A673 (cell line): Measurements from ENCODE around the gene ATP2A2. TPM values are rescaled to one million over a fixed set of nuclear protein-coding genes. Genes with fewer than 3 reads are reported as not detected.

ENCODE experiments used
- BruUV-seq: library from RNA; stranded (reverse); fragments of 400-500 nt; replicated peaks from 2 replicates; lab custom pipeline; 2021; lab: Mats Ljungman, UMichigan
- CTCF ChIA-PET: fragments of 300-600 bp; sonication (Branson Sonifier 250); formaldehyde crosslinking; loops from one replicate; lab custom pipeline; 2022; ENCODE audit warnings: antibody characterized with exemption; lab: Charles Lee
- POLR2A ChIA-PET: fragments of 300-600 bp; sonication (Branson Sonifier 250); formaldehyde crosslinking; loops from one replicate; lab custom pipeline; 2022; ENCODE audit warnings: antibody characterized with exemption; ENCODE audit not compliant: low non-redundant PET; lab: Charles Lee
- DNase-seq: peaks from one replicate; pipeline ENCODE4 v3.0.0-alpha.2; 2015; ENCODE audit warnings: low spot score
- H3K27ac ChIP-seq: fragments of 200-600 bp; sonication (generic); 2 replicates; pipeline ENCODE4 v1.5.1; 2016; ENCODE audit warnings: mixed run types, low read depth, mild to moderate bottlenecking, mixed read lengths, antibody characterized with exemption, low read length; ENCODE audit not compliant: poor library complexity, severe bottlenecking
- H3K27me3 ChIP-seq: fragments of 200-600 bp; sonication (generic); replicated peaks from 2 replicates; pipeline ENCODE4 v1.6.1; 2017; ENCODE audit warnings: mixed run types, low read depth, mild to moderate bottlenecking, mixed read lengths, antibody characterized with exemption, low read length; ENCODE audit not compliant: insufficient read depth, poor library complexity
- H3K36me3 ChIP-seq: fragments of 200-600 bp; sonication (generic); 2 replicates; pipeline ENCODE4 v1.6.1; 2016; ENCODE audit warnings: mixed run types, mild to moderate bottlenecking, mixed read lengths, antibody characterized with exemption, low read length; ENCODE audit not compliant: insufficient read depth, poor library complexity, severe bottlenecking
- H3K4me1 ChIP-seq: fragments of 200-600 bp; sonication (generic); 2 replicates; pipeline ENCODE4 v1.6.1; 2017; ENCODE audit warnings: mixed run types, mild to moderate bottlenecking, mixed read lengths, antibody characterized with exemption, low read length; ENCODE audit not compliant: insufficient read depth, poor library complexity, severe bottlenecking
- H3K4me3 ChIP-seq: fragments of 200-600 bp; sonication (generic); 2 replicates; pipeline ENCODE4 v1.5.1; 2016; ENCODE audit warnings: low read depth, mixed run types, mild to moderate bottlenecking, mixed read lengths, low read length; ENCODE audit not compliant: poor library complexity, severe bottlenecking
- H3K9me3 ChIP-seq: fragments of 200-600 bp; sonication (generic); 2 replicates; pipeline ENCODE4 v1.6.1; 2016; ENCODE audit warnings: mixed run types, low read depth, mild to moderate bottlenecking, mixed read lengths, antibody characterized with exemption, low read length; ENCODE audit not compliant: poor library complexity, severe bottlenecking
- EZH2 ChIP-seq: fragments of 200-600 bp; sonication (generic); IDR thresholded peaks from 2 replicates; pipeline ENCODE4 v1.6.1; 2017; ENCODE audit warnings: borderline replicate concordance, low read depth, mild to moderate bottlenecking, mixed read lengths, antibody characterized with exemption, low read length; ENCODE audit not compliant: poor library complexity, severe bottlenecking
- intact Hi-C: fragments of 100-400 bp; cut with micrococcal nuclease; formaldehyde crosslinking; loops from one replicate; pipeline ENCODE4 v1.10.0; 2022; ENCODE audit not compliant: unreplicated experiment
- total RNA-seq: library from RNA; stranded (reverse); gene quantifications from 2 replicates; pipeline ENCODE4 v1.2.3, GENCODE V29; 2021
- TF ChIP-seq, protein P1 (sequence below): fragments of 300-800, 200-600 bp; sonication (generic); conservative IDR thresholded peaks from 2 replicates; pipeline ENCODE4 v1.5.1; 2017; ENCODE audit warnings: low read depth, mild to moderate bottlenecking, antibody characterized with exemption, low read length, moderate library complexity, mixed read lengths

Gene ATP2A2
- total RNA-seq, 1 experiment from 2014 or later, result 333 TPM

DNA sequence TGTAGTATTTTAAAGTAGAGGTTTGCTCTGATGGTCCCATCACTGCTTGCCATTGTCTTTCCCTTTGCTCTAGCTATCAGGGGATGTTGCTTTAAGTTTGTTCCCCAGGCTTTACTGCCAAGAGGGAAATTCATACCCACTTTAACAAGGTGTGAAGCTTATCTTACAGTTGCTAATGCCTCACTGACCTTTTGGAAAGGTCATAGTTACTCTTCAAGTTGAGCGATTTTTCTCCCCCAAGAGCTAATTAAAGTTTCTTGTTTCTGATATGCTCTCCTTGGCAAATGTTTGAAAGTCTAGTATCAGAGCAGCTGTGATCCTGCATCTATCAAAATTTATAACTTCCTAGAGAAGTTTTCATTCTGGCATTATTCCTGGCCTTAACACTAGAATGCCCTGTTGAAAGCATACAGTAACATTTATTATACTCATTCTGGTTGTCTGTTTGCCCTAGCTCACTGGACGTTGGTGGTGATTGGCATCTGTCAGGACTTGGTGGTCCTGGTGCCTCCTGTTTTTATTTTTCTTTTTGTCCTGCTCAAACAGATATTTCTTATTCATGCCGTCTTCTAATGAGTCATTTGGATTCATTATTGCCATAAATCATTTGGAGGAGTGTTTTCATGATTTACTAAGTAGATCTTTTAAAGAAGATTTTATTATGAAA is 8.1 kb downstream of the ATP2A2 start:
- Histone ChIP-seq H3K27ac (peak overlapping the region; percentile 31), H3K27me3 (no peaks in the 10 kb centered on the region), H3K4me3 (no peak overlapping the region), H3K4me1 (peaks cover 50% of the 10 kb centered on the region), H3K36me3 (peaks cover 88% of the 10 kb centered on the region), H3K9me3 (no peaks in the 10 kb centered on the region)
- POLR2A ChIA-PET, result interaction anchor here (0.7 kb wide), 1 partner anchor 59 kb away, joined by 4 read pairs; no protein-coding TSS in a partner anchor
- intact Hi-C loops, result no loop called here
- no TSS peak for BruUV-seq
- CTCF ChIA-PET, result no interaction called here
- TF ChIP-seq, protein P1, sequence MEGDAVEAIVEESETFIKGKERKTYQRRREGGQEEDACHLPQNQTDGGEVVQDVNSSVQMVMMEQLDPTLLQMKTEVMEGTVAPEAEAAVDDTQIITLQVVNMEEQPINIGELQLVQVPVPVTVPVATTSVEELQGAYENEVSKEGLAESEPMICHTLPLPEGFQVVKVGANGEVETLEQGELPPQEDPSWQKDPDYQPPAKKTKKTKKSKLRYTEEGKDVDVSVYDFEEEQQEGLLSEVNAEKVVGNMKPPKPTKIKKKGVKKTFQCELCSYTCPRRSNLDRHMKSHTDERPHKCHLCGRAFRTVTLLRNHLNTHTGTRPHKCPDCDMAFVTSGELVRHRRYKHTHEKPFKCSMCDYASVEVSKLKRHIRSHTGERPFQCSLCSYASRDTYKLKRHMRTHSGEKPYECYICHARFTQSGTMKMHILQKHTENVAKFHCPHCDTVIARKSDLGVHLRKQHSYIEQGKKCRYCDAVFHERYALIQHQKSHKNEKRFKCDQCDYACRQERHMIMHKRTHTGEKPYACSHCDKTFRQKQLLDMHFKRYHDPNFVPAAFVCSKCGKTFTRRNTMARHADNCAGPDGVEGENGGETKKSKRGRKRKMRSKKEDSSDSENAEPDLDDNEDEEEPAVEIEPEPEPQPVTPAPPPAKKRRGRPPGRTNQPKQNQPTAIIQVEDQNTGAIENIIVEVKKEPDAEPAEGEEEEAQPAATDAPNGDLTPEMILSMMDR, result no peak
- TF ChIP-seq EZH2, result no peak
- no peak for DNase-seq

DNA sequence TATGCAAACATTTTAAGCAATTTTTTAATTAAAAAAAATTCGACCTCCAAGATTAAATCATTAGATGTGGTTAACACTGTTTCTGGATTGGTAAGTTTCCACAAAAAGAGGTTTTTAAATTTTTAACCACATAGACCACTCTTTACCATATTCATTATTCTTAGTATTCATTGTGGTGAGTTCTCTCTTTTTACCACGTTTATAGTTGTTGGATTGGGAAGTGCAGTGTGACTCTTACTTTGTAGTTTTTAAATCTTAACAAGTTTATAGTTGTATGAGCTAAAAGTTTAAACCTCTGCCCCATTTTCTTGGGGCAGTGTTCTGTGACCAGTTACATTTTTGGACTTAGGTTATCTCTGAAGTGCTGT is 8.6 kb downstream of the ATP2A2 start:
- TF ChIP-seq, protein P1, result no peak
- no peak for TF ChIP-seq EZH2
- no peaks in the 10 kb centered on the region for H3K9me3 ChIP-seq
- POLR2A ChIA-PET, result no interaction called here
- CTCF ChIA-PET, result no interaction called here
- intact Hi-C loops, result no loop called here
- no peak overlapping the region for H3K4me3 ChIP-seq
- peaks cover 88% of the 10 kb centered on the region for H3K36me3 ChIP-seq
- no peak for DNase-seq
- H3K27ac ChIP-seq, result no peak overlapping the region
- BruUV-seq, result no TSS peak
- H3K4me1 ChIP-seq, result peaks cover 45% of the 10 kb centered on the region
- no peaks in the 10 kb centered on the region for H3K27me3 ChIP-seq

DNA sequence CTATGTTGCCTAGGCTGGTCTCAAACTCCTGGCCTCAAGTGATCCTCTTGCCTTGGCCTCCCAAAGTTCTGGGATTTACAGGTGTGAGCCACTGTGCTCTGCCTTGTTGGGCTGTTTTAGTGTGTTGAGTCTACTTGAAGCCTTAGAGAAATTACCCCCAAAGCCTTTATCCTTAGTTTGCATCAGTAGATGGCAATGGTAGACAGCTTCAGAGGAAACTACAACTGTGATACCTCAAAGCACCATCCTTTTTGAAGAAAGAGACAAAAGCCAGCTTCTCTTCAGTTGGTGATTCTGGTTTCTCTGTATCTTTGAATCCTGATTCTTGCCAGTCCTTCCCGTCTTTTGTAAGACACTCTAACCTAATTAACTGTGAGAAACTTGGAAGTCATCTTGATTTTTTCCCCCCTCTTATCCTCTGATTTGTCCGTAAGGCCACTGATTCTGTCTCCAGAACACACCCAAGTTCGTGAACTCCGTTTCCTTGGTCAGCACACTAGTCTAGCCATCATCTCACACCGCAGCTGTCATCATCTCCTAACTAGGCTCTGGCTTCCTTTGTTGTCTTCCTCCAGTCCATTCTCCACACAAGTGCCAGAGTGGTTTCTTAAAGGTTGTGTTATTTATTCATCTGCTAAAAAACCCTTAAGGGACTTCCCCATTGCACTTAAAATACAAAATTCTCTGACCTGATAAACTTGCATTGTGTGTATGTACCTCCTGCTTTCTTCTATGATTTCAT is 20.2 kb downstream of the ATP2A2 start:
- H3K4me1 ChIP-seq, result peaks cover 8% of the 10 kb centered on the region
- ChIA-PET POLR2A (no interaction called here), CTCF (no interaction called here)
- intact Hi-C loops, result no loop called here
- H3K27ac ChIP-seq, result peak overlapping the region; percentile 53
- no peak for DNase-seq
- no TSS peak for BruUV-seq
- H3K4me3 ChIP-seq, result no peak overlapping the region
- H3K9me3 ChIP-seq, result no peaks in the 10 kb centered on the region
- TF ChIP-seq, protein P1, result no peak
- no peak for TF ChIP-seq EZH2
- H3K27me3 ChIP-seq, result no peaks in the 10 kb centered on the region
- H3K36me3 ChIP-seq, result peaks cover 91% of the 10 kb centered on the region
